ENCODE data around the gene ZBTB48. TPM values are rescaled to one million over a fixed set of nuclear protein-coding genes. Genes with fewer than 3 reads are reported as not detected.

ZBTB48 gene
- total RNA-seq, 3 donors from 2014 or later (not counting 1 experiment from before 2014, with no cell fraction given) = 45.6 to 56.4 (median 54.0) TPM

DNA sequence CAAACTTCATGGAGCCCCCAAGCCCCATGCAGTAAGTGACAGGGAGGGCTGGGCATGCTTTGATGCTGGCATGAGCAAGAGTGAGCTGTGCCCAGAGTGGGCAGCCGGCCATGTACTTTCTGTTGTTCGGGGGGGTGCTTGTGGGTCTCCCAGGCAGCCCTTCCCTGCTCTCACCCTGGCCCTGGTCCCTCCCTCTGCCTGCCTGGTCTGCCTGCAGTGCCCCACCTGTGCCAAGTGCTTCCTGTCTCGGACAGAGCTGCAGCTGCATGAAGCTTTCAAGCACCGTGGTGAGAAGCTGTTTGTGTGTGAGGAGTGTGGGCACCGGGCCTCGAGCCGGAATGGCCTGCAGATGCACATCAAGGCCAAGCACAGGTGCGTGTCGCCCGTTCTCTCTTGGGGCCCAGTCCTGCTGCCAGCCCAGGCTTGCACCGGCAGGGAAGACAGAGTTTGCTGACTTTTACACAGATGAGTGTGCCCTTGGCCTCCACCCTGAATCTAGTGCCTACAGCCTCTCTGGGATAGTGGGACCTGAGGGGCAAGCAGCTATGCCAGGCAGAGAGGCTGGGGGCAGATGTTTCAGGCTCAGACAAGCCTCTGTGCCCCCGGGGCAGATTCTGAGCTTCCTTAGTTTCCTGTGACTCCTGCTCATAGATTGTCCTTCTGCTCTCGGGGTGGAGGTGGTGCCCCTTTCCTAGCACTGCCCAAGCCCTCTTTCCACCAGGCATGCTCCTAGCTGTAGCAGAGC, 7.6 kb downstream of the ZBTB48 start:
- DNase-seq = no peak
- H3K27ac Mint-ChIP-seq = no peak overlapping the region
- H3K27ac ChIP-seq (ENCODE audit: low read length) = no peak overlapping the region
- no peak overlapping the region for H3K4me3 Mint-ChIP-seq
- intact Hi-C loops (cut with micrococcal nuclease) = no loop called here
- H3K27me3 Mint-ChIP-seq (ENCODE audit: low read depth in 2 of 2) = no peaks in the 10 kb centered on the region
- no peaks in the 10 kb centered on the region for H3K36me3 Mint-ChIP-seq
- 41% methylated on average over 13 of the region's 13 CpGs for WGBS (ENCODE audit: insufficient coverage)
- H3K9me3 ChIP-seq (ENCODE audit: control insufficient read depth, insufficient read depth, low read length) = no peaks in the 10 kb centered on the region
- H3K4me3 ChIP-seq (ENCODE audit: low read length) = no peak overlapping the region
- H3K4me1 ChIP-seq (ENCODE audit: control insufficient read depth, insufficient read depth, low read length) = peaks cover 27% of the 10 kb centered on the region
- peaks cover 29 to 43% of the 10 kb centered on the region in 2 donors for H3K4me1 Mint-ChIP-seq
- ATAC-seq = no peak
- H3K9me3 Mint-ChIP-seq = no peaks in the 10 kb centered on the region
- H3K36me3 ChIP-seq (ENCODE audit: control insufficient read depth, insufficient read depth, low read length) = peaks cover 30% of the 10 kb centered on the region
- H3K27me3 ChIP-seq (ENCODE audit: control insufficient read depth, insufficient read depth, low read length) = no peaks in the 10 kb centered on the region
- TF ChIP-seq, protein P1, sequence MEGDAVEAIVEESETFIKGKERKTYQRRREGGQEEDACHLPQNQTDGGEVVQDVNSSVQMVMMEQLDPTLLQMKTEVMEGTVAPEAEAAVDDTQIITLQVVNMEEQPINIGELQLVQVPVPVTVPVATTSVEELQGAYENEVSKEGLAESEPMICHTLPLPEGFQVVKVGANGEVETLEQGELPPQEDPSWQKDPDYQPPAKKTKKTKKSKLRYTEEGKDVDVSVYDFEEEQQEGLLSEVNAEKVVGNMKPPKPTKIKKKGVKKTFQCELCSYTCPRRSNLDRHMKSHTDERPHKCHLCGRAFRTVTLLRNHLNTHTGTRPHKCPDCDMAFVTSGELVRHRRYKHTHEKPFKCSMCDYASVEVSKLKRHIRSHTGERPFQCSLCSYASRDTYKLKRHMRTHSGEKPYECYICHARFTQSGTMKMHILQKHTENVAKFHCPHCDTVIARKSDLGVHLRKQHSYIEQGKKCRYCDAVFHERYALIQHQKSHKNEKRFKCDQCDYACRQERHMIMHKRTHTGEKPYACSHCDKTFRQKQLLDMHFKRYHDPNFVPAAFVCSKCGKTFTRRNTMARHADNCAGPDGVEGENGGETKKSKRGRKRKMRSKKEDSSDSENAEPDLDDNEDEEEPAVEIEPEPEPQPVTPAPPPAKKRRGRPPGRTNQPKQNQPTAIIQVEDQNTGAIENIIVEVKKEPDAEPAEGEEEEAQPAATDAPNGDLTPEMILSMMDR (IDR thresholded peaks at IDR 0.05) = no peak

DNA sequence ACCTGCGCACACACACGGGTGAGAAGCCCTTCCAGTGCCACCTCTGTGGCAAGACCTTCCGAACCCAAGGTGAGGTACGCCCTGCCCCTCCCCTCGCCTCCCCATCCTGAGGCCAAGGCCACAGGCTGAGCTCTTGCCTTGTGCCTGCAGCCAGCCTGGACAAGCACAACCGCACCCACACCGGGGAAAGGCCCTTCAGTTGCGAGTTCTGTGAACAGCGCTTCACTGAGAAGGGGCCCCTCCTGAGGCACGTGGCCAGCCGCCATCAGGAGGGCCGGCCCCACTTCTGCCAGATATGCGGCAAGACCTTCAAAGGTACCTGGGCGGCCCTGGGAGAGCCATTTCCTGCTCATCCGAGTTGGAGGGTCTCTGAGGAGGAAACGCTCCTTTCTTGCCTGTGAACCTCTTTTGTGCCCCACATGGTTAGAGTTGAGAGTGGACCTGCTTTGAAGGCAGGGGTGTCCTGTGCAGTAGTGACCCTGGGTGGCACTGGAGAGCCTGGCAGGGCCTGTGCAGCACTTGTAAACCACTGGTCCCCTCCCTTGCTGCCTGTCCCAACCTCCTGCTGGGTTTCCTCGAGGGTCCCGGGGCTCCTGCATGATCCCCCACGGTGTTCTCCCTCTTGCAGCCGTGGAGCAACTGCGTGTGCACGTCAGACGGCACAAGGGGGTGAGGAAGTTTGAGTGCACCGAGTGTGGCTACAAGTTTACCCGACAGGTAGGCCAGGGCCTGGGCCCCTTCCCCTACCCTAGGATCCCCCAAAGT, 8.5 kb downstream of the ZBTB48 start:
- H3K27ac Mint-ChIP-seq = no peak overlapping the region

DNA sequence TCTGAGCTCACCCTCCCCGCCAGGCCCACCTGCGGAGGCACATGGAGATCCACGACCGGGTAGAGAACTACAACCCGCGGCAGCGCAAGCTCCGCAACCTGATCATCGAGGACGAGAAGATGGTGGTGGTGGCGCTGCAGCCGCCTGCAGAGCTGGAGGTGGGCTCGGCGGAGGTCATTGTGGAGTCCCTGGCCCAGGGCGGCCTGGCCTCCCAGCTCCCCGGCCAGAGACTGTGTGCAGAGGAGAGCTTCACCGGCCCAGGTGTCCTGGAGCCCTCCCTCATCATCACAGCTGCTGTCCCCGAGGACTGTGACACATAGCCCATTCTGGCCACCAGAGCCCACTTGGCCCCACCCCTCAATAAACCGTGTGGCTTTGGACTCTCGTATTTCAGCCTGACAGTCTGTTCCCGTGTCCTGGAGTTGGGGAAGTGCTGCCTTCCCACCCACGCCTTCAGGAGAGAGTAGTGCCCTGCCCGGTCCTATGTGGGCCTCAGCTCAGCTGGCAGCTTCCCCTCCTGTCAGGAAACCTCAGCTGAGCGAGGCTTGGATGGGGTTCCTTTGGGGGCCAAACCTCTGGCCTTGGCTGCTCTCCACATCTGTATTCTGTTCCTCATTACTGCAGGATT, 9.2 kb downstream of the ZBTB48 start:
- Histone ChIP-seq H3K4me3 (ENCODE audit: low read length) (no peak overlapping the region), H3K36me3 (ENCODE audit: control insufficient read depth, insufficient read depth, low read length) (peaks cover 44% of the 10 kb centered on the region), H3K4me1 (ENCODE audit: control insufficient read depth, insufficient read depth, low read length) (peaks cover 28% of the 10 kb centered on the region), H3K27me3 (ENCODE audit: control insufficient read depth, insufficient read depth, low read length) (no peaks in the 10 kb centered on the region), H3K9me3 (ENCODE audit: control insufficient read depth, insufficient read depth, low read length) (no peaks in the 10 kb centered on the region), H3K27ac (ENCODE audit: low read length) (no peak overlapping the region)
- H3K4me1 Mint-ChIP-seq = peaks cover 30 to 43% of the 10 kb centered on the region in 2 donors
- no peak overlapping the region for H3K27ac Mint-ChIP-seq
- WGBS (ENCODE audit: insufficient coverage) = 85% methylated on average over 24 of the region's 24 CpGs
- intact Hi-C loops (cut with micrococcal nuclease) = no loop called here
- DNase-seq (no peak), ATAC-seq (no peak)
- no peaks in the 10 kb centered on the region for H3K36me3 Mint-ChIP-seq
- no peaks in the 10 kb centered on the region for H3K27me3 Mint-ChIP-seq (ENCODE audit: low read depth in 2 of 2)
- TF ChIP-seq, protein P1 (IDR thresholded peaks at IDR 0.05) = no peak
- no peak overlapping the region for H3K4me3 Mint-ChIP-seq
- no peaks in the 10 kb centered on the region for H3K9me3 Mint-ChIP-seq

More for the DNA sequence above, 8.5 kb downstream of the ZBTB48 start:
- H3K4me3 ChIP-seq (ENCODE audit: low read length) = no peak overlapping the region
- no peak overlapping the region for H3K27ac ChIP-seq (ENCODE audit: low read length)
- TF ChIP-seq, protein P1 (IDR thresholded peaks at IDR 0.05) = no peak
- Mint-ChIP-seq H3K36me3 (no peaks in the 10 kb centered on the region), H3K27me3 (ENCODE audit: low read depth in 2 of 2) (no peaks in the 10 kb centered on the region), H3K4me3 (no peak overlapping the region), H3K4me1 (peaks cover 30 to 43% of the 10 kb centered on the region in 2 donors), H3K9me3 (no peaks in the 10 kb centered on the region)
- H3K27me3 ChIP-seq (ENCODE audit: control insufficient read depth, insufficient read depth, low read length) = no peaks in the 10 kb centered on the region
- peaks cover 28% of the 10 kb centered on the region for H3K4me1 ChIP-seq (ENCODE audit: control insufficient read depth, insufficient read depth, low read length)
- DNase-seq (no peak), ATAC-seq (no peak)
- intact Hi-C loops (cut with micrococcal nuclease) = no loop called here
- H3K36me3 ChIP-seq (ENCODE audit: control insufficient read depth, insufficient read depth, low read length) = peaks cover 39% of the 10 kb centered on the region
- H3K9me3 ChIP-seq (ENCODE audit: control insufficient read depth, insufficient read depth, low read length) = no peaks in the 10 kb centered on the region
- WGBS (ENCODE audit: insufficient coverage) = 89% methylated on average over 25 of the region's 25 CpGs
